OCI-LY3 (cell line): Measurements from ENCODE around the gene CPSF3.
"Not testable (repeated sequence)": the region's sequence is repeated elsewhere in the genome, so short reads cannot be mapped to it uniquely, and the experiment has no call there.

Experiments
- H2AFZ ChIP-seq: fragments of 200-600, 300-600 bp; shearing (Covaris generic); 2 replicates; pipeline ENCODE4 v1.6.0; 2014; ENCODE audit warnings: antibody characterized with exemption, low read depth, low read length
- H3K27ac ChIP-seq: fragments of 200-600, 300-600 bp; sonication (generic); 2 replicates; pipeline ENCODE4 v1.5.1; 2014; ENCODE audit warnings: mild to moderate bottlenecking, low read length, moderate library complexity, mixed read lengths
- H3K27me3 ChIP-seq: fragments of 200-600, 300-600 bp; sonication (generic); 2 replicates; pipeline ENCODE4 v1.6.1; 2014; ENCODE audit warnings: low read depth, low read length, mixed read lengths
- H3K36me3 ChIP-seq: fragments of 200-600, 300-600 bp; sonication (generic); replicated peaks from 2 replicates; pipeline ENCODE3; 2014; ENCODE audit warnings: low read depth, low read length, mixed read lengths
- H3K4me1 ChIP-seq: fragments of 300-600, 200-600 bp; sonication (generic); 2 replicates; pipeline ENCODE4 v1.6.1; 2014; ENCODE audit warnings: low read length, mixed read lengths
- H3K4me2 ChIP-seq: fragments of 200-600, 300-600 bp; sonication (generic); 2 replicates; pipeline ENCODE4 v1.6.1; 2014; ENCODE audit warnings: low read length, mixed read lengths
- H3K4me3 ChIP-seq: fragments of 300-600, 200-600 bp; sonication (generic); 2 replicates; pipeline ENCODE4 v1.5.1; 2014; ENCODE audit warnings: antibody characterized with exemption, mild to moderate bottlenecking, low read length, moderate library complexity
- H3K79me2 ChIP-seq: fragments of 300-600, 200-600 bp; shearing (Covaris generic); 2 replicates; pipeline ENCODE4 v1.6.1; 2014; ENCODE audit warnings: mild to moderate bottlenecking, low read length, mixed read lengths
- H3K9ac ChIP-seq: fragments of 300-600, 200-600 bp; shearing (Covaris generic); 2 replicates; pipeline ENCODE4 v1.6.0; 2014; ENCODE audit warnings: mild to moderate bottlenecking, low read length, moderate library complexity
- H3K9me3 ChIP-seq: fragments of 200-600, 300-600 bp; shearing (Covaris generic); 2 replicates; pipeline ENCODE4 v1.6.1; 2014; ENCODE audit warnings: low read length, mixed read lengths; ENCODE audit not compliant: insufficient read depth
- H4K20me1 ChIP-seq: fragments of 200-600, 300-600 bp; sonication (generic); 2 replicates; pipeline ENCODE4 v1.6.1; 2016; ENCODE audit warnings: low read length, mixed read lengths; ENCODE audit not compliant: insufficient read depth
- EZH2phosphoT487 ChIP-seq: fragments of 200-600 bp; shearing (Covaris generic); IDR thresholded peaks from 2 replicates; pipeline ENCODE4 v1.6.1; 2018; ENCODE audit warnings: antibody characterized with exemption, mixed run types, low read depth
- TF ChIP-seq, protein P1 (sequence below): fragments of 200-600, 300-600 bp; sonication (generic); IDR thresholded peaks from 2 replicates; pipeline ENCODE4 v1.5.1; 2014; ENCODE audit warnings: antibody characterized with exemption, low read length, low read depth

Gene CPSF3

DNA sequence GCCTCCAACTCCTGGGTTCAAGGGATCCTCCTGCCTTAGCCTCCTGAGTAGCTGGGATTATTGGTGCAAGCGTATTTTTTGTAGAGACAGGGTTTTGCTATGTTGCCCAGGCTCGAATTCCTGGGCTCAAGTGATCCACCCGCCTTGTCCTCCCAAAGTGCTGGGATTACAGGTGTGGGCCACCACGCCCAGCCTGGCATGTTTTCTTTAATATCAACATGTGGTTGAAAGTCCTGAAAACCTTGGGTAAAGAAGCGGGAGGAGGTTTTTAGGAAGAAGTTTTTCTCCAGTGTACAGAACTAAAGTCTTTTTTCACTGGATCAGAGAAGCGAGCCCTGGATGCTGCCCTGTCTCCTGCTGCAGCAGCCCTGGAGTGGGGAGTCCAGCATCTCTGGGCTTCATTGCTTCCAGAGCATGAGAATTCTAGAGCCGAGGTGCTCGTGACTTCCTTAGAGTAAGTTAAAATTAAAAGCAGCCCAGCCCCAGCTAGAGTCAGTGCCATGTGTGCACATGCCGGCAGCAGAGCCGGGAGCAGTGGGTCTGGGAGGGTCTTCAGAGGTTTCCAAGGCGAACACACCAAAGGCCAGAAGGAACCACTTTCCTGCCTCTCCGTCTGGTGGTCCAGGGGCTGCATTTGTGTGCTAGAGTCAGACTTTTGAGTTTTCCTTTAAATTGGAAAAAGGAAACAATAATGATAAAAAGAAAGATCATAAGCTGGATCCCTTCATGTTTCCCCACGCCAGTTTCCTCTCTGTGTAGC lies 31.3 kb upstream of the CPSF3 start:
- no peaks in the 10 kb centered on the region for H3K79me2 ChIP-seq
- H3K9ac ChIP-seq: no peak overlapping the region
- H3K27ac ChIP-seq: no peak overlapping the region
- H3K4me3 ChIP-seq: no peak overlapping the region
- H2AFZ ChIP-seq: no peak overlapping the region
- H3K27me3 ChIP-seq: no peaks in the 10 kb centered on the region
- TF ChIP-seq, protein P1, sequence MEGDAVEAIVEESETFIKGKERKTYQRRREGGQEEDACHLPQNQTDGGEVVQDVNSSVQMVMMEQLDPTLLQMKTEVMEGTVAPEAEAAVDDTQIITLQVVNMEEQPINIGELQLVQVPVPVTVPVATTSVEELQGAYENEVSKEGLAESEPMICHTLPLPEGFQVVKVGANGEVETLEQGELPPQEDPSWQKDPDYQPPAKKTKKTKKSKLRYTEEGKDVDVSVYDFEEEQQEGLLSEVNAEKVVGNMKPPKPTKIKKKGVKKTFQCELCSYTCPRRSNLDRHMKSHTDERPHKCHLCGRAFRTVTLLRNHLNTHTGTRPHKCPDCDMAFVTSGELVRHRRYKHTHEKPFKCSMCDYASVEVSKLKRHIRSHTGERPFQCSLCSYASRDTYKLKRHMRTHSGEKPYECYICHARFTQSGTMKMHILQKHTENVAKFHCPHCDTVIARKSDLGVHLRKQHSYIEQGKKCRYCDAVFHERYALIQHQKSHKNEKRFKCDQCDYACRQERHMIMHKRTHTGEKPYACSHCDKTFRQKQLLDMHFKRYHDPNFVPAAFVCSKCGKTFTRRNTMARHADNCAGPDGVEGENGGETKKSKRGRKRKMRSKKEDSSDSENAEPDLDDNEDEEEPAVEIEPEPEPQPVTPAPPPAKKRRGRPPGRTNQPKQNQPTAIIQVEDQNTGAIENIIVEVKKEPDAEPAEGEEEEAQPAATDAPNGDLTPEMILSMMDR: no peak
- no peak for TF ChIP-seq EZH2phosphoT487
- no peaks in the 10 kb centered on the region for H4K20me1 ChIP-seq
- H3K4me2 ChIP-seq: no peak overlapping the region
- H3K36me3 ChIP-seq: no peaks in the 10 kb centered on the region
- peaks cover 5% of the 10 kb centered on the region; the same call in 1 of the 2 replicates for H3K4me1 ChIP-seq
- H3K9me3 ChIP-seq: no peaks in the 10 kb centered on the region

DNA sequence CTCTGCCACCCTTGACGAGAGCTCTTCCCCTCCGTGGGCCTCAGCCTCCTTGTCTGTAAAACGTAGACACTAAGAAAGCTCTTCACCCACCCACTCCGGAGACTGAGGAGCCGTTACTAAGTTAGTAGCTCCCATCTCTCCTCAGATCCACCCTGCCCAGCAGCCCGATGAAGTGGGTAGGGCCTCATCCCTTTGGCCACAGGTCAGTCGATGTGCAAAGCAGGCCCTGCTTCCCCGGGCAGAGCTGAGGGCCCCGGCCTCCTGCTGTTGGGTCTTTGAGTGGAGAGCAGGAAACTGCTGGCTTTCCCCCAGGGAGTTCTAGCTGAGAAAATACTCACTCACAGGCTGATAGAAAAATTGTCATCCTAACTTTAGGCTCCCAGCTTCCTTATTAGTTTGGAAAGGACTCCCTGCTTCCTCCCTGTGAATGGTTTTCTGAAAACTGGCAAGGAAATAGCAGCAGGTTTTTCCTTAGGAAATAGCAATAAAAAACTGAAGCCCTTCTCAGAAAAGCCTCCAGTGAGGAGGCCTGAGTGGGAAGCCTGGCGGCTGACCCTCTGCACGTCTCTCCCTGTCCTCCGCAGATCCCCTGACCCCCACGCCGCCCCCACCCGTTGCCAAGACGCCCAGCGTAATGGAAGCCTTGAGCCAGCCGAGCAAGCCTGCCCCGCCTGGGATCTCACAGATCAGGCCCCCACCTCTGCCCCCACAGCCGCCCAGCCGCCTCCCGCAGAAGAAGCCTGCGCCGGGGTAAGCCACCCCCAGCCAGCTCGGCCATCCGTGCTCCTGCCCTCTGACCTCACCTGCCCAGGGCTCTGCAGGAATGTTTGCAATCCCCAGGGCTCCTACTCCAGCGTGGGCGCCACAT lies 30.3 kb upstream of the CPSF3 start:
- TF ChIP-seq, protein P1: no peak
- no peak for TF ChIP-seq EZH2phosphoT487
- Histone ChIP-seq H3K4me3 (no peak overlapping the region), H3K9me3 (no peaks in the 10 kb centered on the region), H2AFZ (no peak overlapping the region), H3K79me2 (no peaks in the 10 kb centered on the region), H3K27ac (no peak overlapping the region), H3K9ac (no peak overlapping the region), H4K20me1 (no peaks in the 10 kb centered on the region), H3K27me3 (no peaks in the 10 kb centered on the region), H3K36me3 (no peaks in the 10 kb centered on the region), H3K4me2 (no peak overlapping the region), H3K4me1 (peaks cover 5% of the 10 kb centered on the region; the same call in 1 of the 2 replicates)

DNA sequence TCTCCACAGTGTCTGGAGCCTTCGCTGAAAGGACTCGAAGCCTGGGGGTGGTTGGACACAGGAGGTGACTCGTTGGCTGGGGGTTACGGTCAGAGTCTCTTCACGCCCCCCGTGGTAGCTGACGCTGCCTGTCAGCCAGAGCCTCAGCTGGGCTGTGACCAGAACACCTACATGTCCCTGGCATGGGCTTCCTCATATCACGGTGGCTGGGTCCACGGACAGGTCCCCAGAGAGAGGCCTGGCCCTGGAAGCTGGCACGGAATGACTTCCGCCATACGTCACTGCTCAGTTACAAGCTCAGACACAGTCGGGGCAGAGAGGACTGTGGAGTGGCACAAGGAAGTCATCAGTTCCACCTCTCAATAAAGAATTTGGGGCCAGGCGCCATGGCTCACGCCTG lies 28.6 kb upstream of the CPSF3 start:
- H3K27me3 ChIP-seq: no peaks in the 10 kb centered on the region
- no peak overlapping the region for H2AFZ ChIP-seq
- TF ChIP-seq EZH2phosphoT487: no peak
- TF ChIP-seq, protein P1: no peak
- no peaks in the 10 kb centered on the region for H3K4me1 ChIP-seq
- no peak overlapping the region for H3K4me3 ChIP-seq
- H3K79me2 ChIP-seq: no peaks in the 10 kb centered on the region
- no peak overlapping the region for H3K27ac ChIP-seq
- no peak overlapping the region for H3K9ac ChIP-seq
- no peaks in the 10 kb centered on the region for H3K9me3 ChIP-seq
- no peak overlapping the region for H3K4me2 ChIP-seq
- no peaks in the 10 kb centered on the region for H3K36me3 ChIP-seq
- no peaks in the 10 kb centered on the region for H4K20me1 ChIP-seq

DNA sequence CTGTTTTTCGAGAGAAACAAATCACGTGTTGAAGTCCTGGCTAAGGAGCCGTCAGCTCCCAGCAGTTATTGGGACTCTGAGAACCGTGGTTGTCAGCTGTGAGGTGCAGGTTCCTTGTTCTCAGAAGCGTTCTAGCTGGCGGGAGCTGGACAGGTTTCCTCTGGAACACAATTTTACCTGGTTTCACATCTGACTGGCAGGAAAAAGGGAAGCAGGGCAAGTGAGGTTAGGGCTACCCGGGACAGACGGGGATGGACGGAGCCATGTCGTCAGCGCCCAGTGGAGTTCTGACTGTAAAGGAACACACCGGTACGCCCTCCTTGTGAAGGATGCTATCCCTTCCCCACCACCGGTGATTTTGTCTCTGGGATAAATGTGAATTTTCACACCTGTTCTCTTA lies 26.3 kb upstream of the CPSF3 start:
- TF ChIP-seq EZH2phosphoT487: no peak
- TF ChIP-seq, protein P1: no peak
- Histone ChIP-seq H4K20me1 (no peaks in the 10 kb centered on the region), H3K4me2 (no peak overlapping the region), H2AFZ (no peak overlapping the region), H3K27me3 (no peaks in the 10 kb centered on the region), H3K79me2 (no peaks in the 10 kb centered on the region), H3K9ac (no peak overlapping the region), H3K9me3 (no peaks in the 10 kb centered on the region), H3K27ac (no peak overlapping the region), H3K4me1 (no peaks in the 10 kb centered on the region), H3K36me3 (no peaks in the 10 kb centered on the region), H3K4me3 (no peak overlapping the region)

DNA sequence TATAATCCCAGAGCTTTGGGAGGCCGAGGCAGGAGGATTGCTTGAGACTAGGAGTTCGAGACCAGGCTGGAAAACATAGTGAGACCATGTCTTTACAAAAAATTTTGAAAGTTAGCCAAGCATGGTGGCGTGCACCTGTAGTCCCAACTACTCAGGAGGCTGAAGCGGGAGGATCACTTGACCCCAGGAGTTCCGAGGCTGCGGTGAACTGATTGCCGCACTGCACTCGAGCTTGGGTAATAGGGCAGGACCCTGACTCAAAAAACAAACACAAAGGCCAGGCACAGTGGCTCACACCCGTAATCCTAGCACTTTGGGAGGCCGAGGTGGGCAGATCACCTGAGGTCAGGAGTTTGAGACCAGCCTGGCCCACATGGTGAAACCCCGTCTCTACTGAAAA lies 25.2 kb upstream of the CPSF3 start:
- H3K9ac ChIP-seq, H3K36me3 ChIP-seq, H3K4me2 ChIP-seq, H3K79me2 ChIP-seq, H3K27me3 ChIP-seq, H3K4me3 ChIP-seq, H3K27ac ChIP-seq, H3K9me3 ChIP-seq, H3K4me1 ChIP-seq, H4K20me1 ChIP-seq, H2AFZ ChIP-seq: not testable (repeated sequence)
